PC-3 (cell line): ENCODE data around the gene TRABD2B. TPM values are rescaled to one million over a fixed set of nuclear protein-coding genes. Genes with fewer than 3 reads are reported as not detected.

ENCODE experiments used
- ATAC-seq: fragments of 200-7000 bp; cut with Tn5 transposase; 2 replicates; pipeline ENCODE4 v1.9.1; 2020; ENCODE audit warnings: mild to moderate bottlenecking, moderate library complexity
- BruUV-seq: library from RNA; stranded (reverse); fragments of 400-500 nt; replicated peaks from 2 replicates; lab custom pipeline; 2021; lab: Mats Ljungman, UMichigan
- CTCF ChIA-PET: fragments of 300-600 bp; sonication (Branson Sonifier 250); formaldehyde crosslinking; loops from one replicate; lab custom pipeline; 2022; ENCODE audit warnings: antibody characterized with exemption; lab: Charles Lee
- POLR2A ChIA-PET: fragments of 300-600 bp; sonication (Branson Sonifier 250); formaldehyde crosslinking; loops from one replicate; lab custom pipeline; 2022; ENCODE audit warnings: antibody characterized with exemption; ENCODE audit not compliant: unreplicated experiment; lab: Charles Lee
- DNase-seq: peaks from one replicate; pipeline ENCODE4 v3.0.0-alpha.2; 2015
- H2AFZ ChIP-seq: fragments of 300-600 bp; sonication (generic); 2 replicates; pipeline ENCODE4 v1.6.0; 2016; ENCODE audit warnings: antibody characterized with exemption, low read length
- H3F3A ChIP-seq: fragments of 300-600 bp; sonication (generic); one replicate; pipeline ENCODE4 v1.6.0; 2017; ENCODE audit warnings: antibody characterized with exemption, low read length, control low read depth, mild to moderate bottlenecking; ENCODE audit not compliant: unreplicated experiment
- H3K27ac ChIP-seq: fragments of 300-600 bp; sonication (generic); 2 replicates; pipeline ENCODE4 v1.5.1; 2016; ENCODE audit warnings: mild to moderate bottlenecking, low read length
- H3K27me3 ChIP-seq: fragments of 300-600 bp; sonication (generic); 2 replicates; pipeline ENCODE4 v1.6.1; 2016; ENCODE audit warnings: low read length, mixed read lengths
- H3K36me3 ChIP-seq: fragments of 300-600 bp; sonication (generic); 2 replicates; pipeline ENCODE4 v1.6.1; 2016; ENCODE audit warnings: low read depth, mixed run types, low read length, mixed read lengths
- H3K4me1 ChIP-seq: fragments of 300-600 bp; sonication (generic); 2 replicates; pipeline ENCODE4 v1.5.1; 2016; ENCODE audit warnings: low read length; ENCODE audit not compliant: insufficient read depth
- H3K4me2 ChIP-seq: fragments of 300-600 bp; sonication (generic); 2 replicates; pipeline ENCODE4 v1.6.0; 2016; ENCODE audit warnings: low read length
- H3K4me3 ChIP-seq: fragments of 300-600 bp; sonication (generic); 2 replicates; pipeline ENCODE4 v1.5.1; 2016; ENCODE audit warnings: mild to moderate bottlenecking, low read length, mixed read lengths
- H3K79me2 ChIP-seq: fragments of 300-600 bp; sonication (generic); 2 replicates; pipeline ENCODE4 v1.6.1; 2017; ENCODE audit warnings: low read length, mixed read lengths
- H3K9ac ChIP-seq: fragments of 300-600 bp; sonication (generic); 2 replicates; pipeline ENCODE4 v1.6.0; 2016; ENCODE audit warnings: mild to moderate bottlenecking, low read length
- H3K9me2 ChIP-seq: fragments of 300-600 bp; sonication (generic); replicated peaks from 2 replicates; pipeline ENCODE4 v1.6.1; 2016; ENCODE audit warnings: mixed run types, low read length, mixed read lengths
- H3K9me3 ChIP-seq: fragments of 300-600 bp; sonication (generic); 2 replicates; pipeline ENCODE4 v1.6.1; 2016; ENCODE audit warnings: low read length, mixed read lengths
- H4K20me1 ChIP-seq: fragments of 300-600 bp; sonication (generic); 2 replicates; pipeline ENCODE4 v1.6.1; 2016; ENCODE audit warnings: low read length, mixed read lengths
- EZH2 ChIP-seq: fragments of 300-600 bp; sonication (generic); IDR thresholded peaks from one replicate; pipeline ENCODE4 v1.6.1; 2017; ENCODE audit warnings: antibody characterized with exemption, mild to moderate bottlenecking, low read length; ENCODE audit not compliant: unreplicated experiment
- EZH2phosphoT487 ChIP-seq: fragments of 300-600 bp; sonication (generic); IDR thresholded peaks from 2 replicates; pipeline ENCODE4 v1.6.1; 2018; ENCODE audit warnings: mild to moderate bottlenecking, antibody characterized with exemption, low read length, borderline replicate concordance
- intact Hi-C: fragments of 100-400 bp; cut with micrococcal nuclease; formaldehyde crosslinking; loops from 2 replicates; pipeline ENCODE4 v1.9.0; 2023
- total RNA-seq: library from RNA; depleted of rRNA; stranded (reverse); fragments of >200 nt; gene quantifications from 2 replicates; pipeline ENCODE4 v1.2.3, GENCODE V29; 2014
- TF ChIP-seq, protein P1 (sequence below): fragments of 300-600 bp; sonication (generic); conservative IDR thresholded peaks from 2 replicates; pipeline ENCODE4 v1.5.1; 2017; ENCODE audit warnings: antibody characterized with exemption, low read depth, mild to moderate bottlenecking, low read length

The TRABD2B gene
- total RNA-seq, 1 experiment from 2014 or later = 0.44 TPM

DNA sequence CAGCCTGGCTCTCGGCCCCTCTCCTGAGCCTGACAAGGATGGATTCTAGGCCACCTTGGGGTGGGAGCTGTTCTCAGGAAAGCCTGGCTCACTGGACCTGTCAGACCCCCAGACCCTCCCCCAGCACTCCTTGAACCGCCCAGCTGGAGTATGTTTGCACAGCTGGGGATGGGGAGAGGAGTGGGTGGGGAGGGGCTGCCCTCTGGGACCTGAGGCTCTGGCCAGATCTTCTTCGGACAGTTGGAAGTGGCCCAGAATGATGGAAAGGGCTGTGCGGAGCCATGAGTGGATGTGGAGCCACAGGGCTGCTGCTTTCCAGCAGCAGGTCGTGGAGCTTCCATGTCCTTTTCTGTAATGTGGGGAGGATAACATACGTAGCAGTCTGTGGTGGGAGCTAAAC, 43.0 kb upstream of the TRABD2B start:
- Histone ChIP-seq H3K9me3 (no peaks in the 10 kb centered on the region), H3K4me2 (no peak overlapping the region), H4K20me1 (no peaks in the 10 kb centered on the region), H3K27me3 (peaks cover 8% of the 10 kb centered on the region; the same call in 1 of the 2 replicates), H3K4me3 (no peak overlapping the region), H3F3A (no peaks in the 10 kb centered on the region), H2AFZ (no peak overlapping the region), H3K9ac (no peak overlapping the region), H3K4me1 (no peaks in the 10 kb centered on the region), H3K79me2 (no peaks in the 10 kb centered on the region), H3K9me2 (no peaks in the 10 kb centered on the region), H3K27ac (no peak overlapping the region), H3K36me3 (no peaks in the 10 kb centered on the region)
- ChIA-PET CTCF (no interaction called here), POLR2A (no interaction called here)
- no TSS peak for BruUV-seq
- ATAC-seq (no peak), DNase-seq (no peak)
- no peak for TF ChIP-seq EZH2
- TF ChIP-seq EZH2phosphoT487 = no peak
- TF ChIP-seq, protein P1, sequence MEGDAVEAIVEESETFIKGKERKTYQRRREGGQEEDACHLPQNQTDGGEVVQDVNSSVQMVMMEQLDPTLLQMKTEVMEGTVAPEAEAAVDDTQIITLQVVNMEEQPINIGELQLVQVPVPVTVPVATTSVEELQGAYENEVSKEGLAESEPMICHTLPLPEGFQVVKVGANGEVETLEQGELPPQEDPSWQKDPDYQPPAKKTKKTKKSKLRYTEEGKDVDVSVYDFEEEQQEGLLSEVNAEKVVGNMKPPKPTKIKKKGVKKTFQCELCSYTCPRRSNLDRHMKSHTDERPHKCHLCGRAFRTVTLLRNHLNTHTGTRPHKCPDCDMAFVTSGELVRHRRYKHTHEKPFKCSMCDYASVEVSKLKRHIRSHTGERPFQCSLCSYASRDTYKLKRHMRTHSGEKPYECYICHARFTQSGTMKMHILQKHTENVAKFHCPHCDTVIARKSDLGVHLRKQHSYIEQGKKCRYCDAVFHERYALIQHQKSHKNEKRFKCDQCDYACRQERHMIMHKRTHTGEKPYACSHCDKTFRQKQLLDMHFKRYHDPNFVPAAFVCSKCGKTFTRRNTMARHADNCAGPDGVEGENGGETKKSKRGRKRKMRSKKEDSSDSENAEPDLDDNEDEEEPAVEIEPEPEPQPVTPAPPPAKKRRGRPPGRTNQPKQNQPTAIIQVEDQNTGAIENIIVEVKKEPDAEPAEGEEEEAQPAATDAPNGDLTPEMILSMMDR = no peak
- intact Hi-C loops = no loop called here

DNA sequence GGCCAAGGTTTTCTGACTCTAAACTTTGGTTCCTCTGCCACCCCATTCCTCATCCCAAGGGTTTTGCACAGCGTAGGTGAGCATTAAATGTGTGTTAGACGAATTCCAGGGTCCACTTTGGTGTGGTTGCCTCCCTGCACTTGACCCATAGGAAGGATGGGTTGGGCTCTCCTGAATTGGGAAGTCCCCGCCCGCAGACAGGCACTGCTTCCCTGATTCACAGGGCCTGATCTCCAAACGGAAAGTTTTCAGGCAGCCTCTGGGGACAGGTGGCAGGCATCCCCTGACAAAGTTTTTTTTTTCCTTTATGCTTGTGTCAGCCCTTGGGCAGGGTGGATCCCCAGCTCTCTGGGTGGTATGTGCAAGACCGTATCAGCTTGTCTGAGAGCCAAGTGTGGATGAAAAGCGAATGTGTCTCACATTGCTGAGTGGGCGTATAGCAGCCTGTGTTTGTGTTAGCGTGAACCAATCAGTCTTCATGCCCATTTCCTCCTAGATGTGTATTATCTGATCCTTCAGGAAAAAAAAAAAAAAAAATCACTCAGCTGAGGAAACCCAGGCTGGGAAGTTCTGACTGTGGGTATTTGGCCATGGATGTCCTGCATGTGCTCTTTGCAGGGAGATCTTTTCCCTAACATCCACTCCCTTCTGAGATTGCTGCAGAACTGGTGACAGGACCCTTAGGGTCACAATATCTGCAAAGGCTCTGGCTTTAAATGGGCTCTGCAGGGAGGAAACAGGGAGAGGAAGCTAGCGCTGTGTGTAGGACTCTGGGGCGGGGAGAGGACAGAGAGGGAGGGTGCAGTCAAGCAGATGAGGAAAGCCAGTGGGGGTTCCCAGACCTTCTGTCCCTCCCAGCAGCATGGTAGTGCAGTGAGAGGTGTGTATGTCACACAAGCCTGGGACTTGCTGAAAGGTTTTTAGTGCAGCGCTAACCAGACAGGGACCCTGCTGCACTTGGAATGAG, 42.2 kb upstream of the TRABD2B start:
- DNase-seq = no peak
- H3K9me3 ChIP-seq = no peaks in the 10 kb centered on the region
- no peak overlapping the region for H3K9ac ChIP-seq
- no peak overlapping the region for H2AFZ ChIP-seq
- H3K79me2 ChIP-seq = no peaks in the 10 kb centered on the region
- no peaks in the 10 kb centered on the region for H3F3A ChIP-seq
- H3K9me2 ChIP-seq = no peaks in the 10 kb centered on the region
- ChIA-PET POLR2A (interaction anchor here (0.6 kb wide), 1 partner anchor 14 kb away, joined by 4 read pairs; no protein-coding TSS in a partner anchor), CTCF (no interaction called here)
- H3K4me1 ChIP-seq = no peaks in the 10 kb centered on the region
- H3K4me3 ChIP-seq = no peak overlapping the region
- TF ChIP-seq, protein P1 = no peak
- TF ChIP-seq EZH2 (no peak), EZH2phosphoT487 (no peak)
- no TSS peak for BruUV-seq
- no peak for ATAC-seq
- no peaks in the 10 kb centered on the region for H3K36me3 ChIP-seq
- H3K27me3 ChIP-seq = peaks cover 8% of the 10 kb centered on the region; the same call in 1 of the 2 replicates
- H3K4me2 ChIP-seq = no peak overlapping the region
- no peaks in the 10 kb centered on the region for H4K20me1 ChIP-seq
- H3K27ac ChIP-seq = no peak overlapping the region
- intact Hi-C loops = no loop called here
